Nephron (organoid): ENCODE measurements around the gene ATG13.
"Not testable (repeated sequence)": the region's sequence is repeated elsewhere in the genome, so short reads cannot be mapped to it uniquely, and the experiment has no call there.

Source experiments
- H3K27ac Mint-ChIP-seq, 3 experiments: 2 replicates each; pipeline ENCODE4 v1.8.0; 2020; ENCODE audit warnings: mixed read lengths in 3 of 3, mild to moderate bottlenecking in 2 of 3, moderate library complexity in 1 of 3
- H3K27me3 Mint-ChIP-seq: 2 replicates; pipeline ENCODE4 v1.8.0; 2021; ENCODE audit warnings: low read depth, mild to moderate bottlenecking, moderate library complexity, mixed read lengths
- H3K36me3 Mint-ChIP-seq: 2 replicates; pipeline ENCODE4 v1.8.0; 2020; ENCODE audit warnings: low read depth, mixed read lengths
- H3K4me1 Mint-ChIP-seq: 2 replicates; pipeline ENCODE4 v1.8.0; 2020; ENCODE audit warnings: mixed read lengths
- H3K4me3 Mint-ChIP-seq, 3 experiments: 2 replicates each; pipeline ENCODE4 v1.8.0; 2020; ENCODE audit warnings: mild to moderate bottlenecking in 3 of 3, mixed read lengths in 3 of 3, moderate library complexity in 2 of 3
- H3K9me3 Mint-ChIP-seq: 2 replicates; pipeline ENCODE4 v1.8.0; 2020; ENCODE audit warnings: mixed read lengths
- TF ChIP-seq, protein P1 (sequence below), 3 experiments: fragments of 200-600 bp; sonication (generic); IDR thresholded peaks; one replicate each; pipeline ENCODE4 v1.5.0; 2021; ENCODE audit warnings: antibody characterized with exemption in 3 of 3; ENCODE audit not compliant: unreplicated experiment in 3 of 3

ATG13 gene

GRCh38 chr11:46617134-46617971 is at the start of gene ATG13, which contains the start of gene HARBI1:
ATG13 (plus strand) TSS chr11:46617553; CDS start chr11:46644292, 26,739 bp downstream.
HARBI1 (minus strand) TSS chr11:46617227; CDS start chr11:46616237, 990 bp downstream.
- Mint-ChIP-seq H3K27me3 (no peaks in the 10 kb centered on the region), H3K36me3 (peaks cover 17% of the 10 kb centered on the region), H3K27ac (peak within 1 kb of the TSS; percentile 99 to 100 (median 100)), H3K4me1 (peaks cover 36% of the 10 kb centered on the region), H3K9me3 (no peaks in the 10 kb centered on the region), H3K4me3 (peak within 1 kb of the TSS; percentile 95 to 97 (median 97))
- TF ChIP-seq, protein P1, sequence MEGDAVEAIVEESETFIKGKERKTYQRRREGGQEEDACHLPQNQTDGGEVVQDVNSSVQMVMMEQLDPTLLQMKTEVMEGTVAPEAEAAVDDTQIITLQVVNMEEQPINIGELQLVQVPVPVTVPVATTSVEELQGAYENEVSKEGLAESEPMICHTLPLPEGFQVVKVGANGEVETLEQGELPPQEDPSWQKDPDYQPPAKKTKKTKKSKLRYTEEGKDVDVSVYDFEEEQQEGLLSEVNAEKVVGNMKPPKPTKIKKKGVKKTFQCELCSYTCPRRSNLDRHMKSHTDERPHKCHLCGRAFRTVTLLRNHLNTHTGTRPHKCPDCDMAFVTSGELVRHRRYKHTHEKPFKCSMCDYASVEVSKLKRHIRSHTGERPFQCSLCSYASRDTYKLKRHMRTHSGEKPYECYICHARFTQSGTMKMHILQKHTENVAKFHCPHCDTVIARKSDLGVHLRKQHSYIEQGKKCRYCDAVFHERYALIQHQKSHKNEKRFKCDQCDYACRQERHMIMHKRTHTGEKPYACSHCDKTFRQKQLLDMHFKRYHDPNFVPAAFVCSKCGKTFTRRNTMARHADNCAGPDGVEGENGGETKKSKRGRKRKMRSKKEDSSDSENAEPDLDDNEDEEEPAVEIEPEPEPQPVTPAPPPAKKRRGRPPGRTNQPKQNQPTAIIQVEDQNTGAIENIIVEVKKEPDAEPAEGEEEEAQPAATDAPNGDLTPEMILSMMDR (IDR thresholded peaks at IDR 0.05; ENCODE audit: unreplicated experiment in 3 of 3): peak; percentile 53 to 73 (median 67)

- Mint-ChIP-seq H3K36me3 (peaks cover 11% of the 10 kb centered on the region), H3K4me1 (peaks cover 14% of the 10 kb centered on the region)
- TF ChIP-seq, protein P1 (IDR thresholded peaks at IDR 0.05; ENCODE audit: unreplicated experiment in 3 of 3): no peak
Observed at GRCh38 chr11:46570790-46571398, 46.5 kb upstream of the ATG13 start.

DNA sequence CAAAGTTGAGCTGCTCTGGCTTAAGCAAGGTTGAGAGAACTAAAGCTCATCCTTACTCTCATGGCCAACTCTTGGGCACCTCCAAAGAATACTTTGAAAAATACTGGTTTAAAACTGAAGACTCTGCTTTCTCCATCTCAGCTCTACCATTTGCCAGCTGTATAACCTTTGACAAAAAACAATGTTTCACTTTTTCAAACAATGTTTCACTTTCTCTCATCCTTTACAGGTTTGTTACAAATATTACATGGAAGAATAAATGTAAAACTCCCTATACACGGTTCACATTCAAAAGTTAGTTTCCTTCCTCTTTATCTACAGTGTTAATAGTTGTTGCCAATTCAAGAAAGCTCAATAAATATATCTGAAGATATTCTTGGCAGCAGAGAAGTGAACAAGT is 42.7 kb upstream of the ATG13 start:
- no peak overlapping the region for H3K27ac Mint-ChIP-seq
- no peak overlapping the region for H3K4me3 Mint-ChIP-seq
- TF ChIP-seq, protein P1 (IDR thresholded peaks at IDR 0.05; ENCODE audit: unreplicated experiment in 3 of 3): no peak
- no peaks in the 10 kb centered on the region for H3K27me3 Mint-ChIP-seq
- H3K4me1 Mint-ChIP-seq: peaks cover 14% of the 10 kb centered on the region
- H3K9me3 Mint-ChIP-seq: peaks cover 4% of the 10 kb centered on the region
- peaks cover 20% of the 10 kb centered on the region for H3K36me3 Mint-ChIP-seq

More at GRCh38 chr11:46570790-46571398, 46.5 kb upstream of the ATG13 start:
- Mint-ChIP-seq H3K27me3 (no peaks in the 10 kb centered on the region), H3K4me3 (no peak overlapping the region), H3K27ac (no peak overlapping the region), H3K9me3 (peaks cover 4% of the 10 kb centered on the region)

- H3K36me3 Mint-ChIP-seq: peaks cover 33% of the 10 kb centered on the region
- no peak overlapping the region for H3K4me3 Mint-ChIP-seq
- H3K27ac Mint-ChIP-seq: no peak overlapping the region
- peaks cover 4% of the 10 kb centered on the region for H3K9me3 Mint-ChIP-seq
- no peaks in the 10 kb centered on the region for H3K27me3 Mint-ChIP-seq
- TF ChIP-seq, protein P1 (IDR thresholded peaks at IDR 0.05; ENCODE audit: unreplicated experiment in 3 of 3): no peak
- H3K4me1 Mint-ChIP-seq: peaks cover 5% of the 10 kb centered on the region
Observed at GRCh38 chr11:46577058-46577457, 40.3 kb upstream of the ATG13 start.

- TF ChIP-seq, protein P1 (IDR thresholded peaks at IDR 0.05; ENCODE audit: unreplicated experiment in 3 of 3): no peak
- peaks cover 32% of the 10 kb centered on the region for H3K36me3 Mint-ChIP-seq
- no peaks in the 10 kb centered on the region for H3K4me1 Mint-ChIP-seq
- H3K9me3 Mint-ChIP-seq: peaks cover 6% of the 10 kb centered on the region
- no peaks in the 10 kb centered on the region for H3K27me3 Mint-ChIP-seq
- H3K27ac Mint-ChIP-seq: no peak overlapping the region
- H3K4me3 Mint-ChIP-seq: no peak overlapping the region
Observed at GRCh38 chr11:46582588-46582987, 34.8 kb upstream of the ATG13 start.

- not testable (repeated sequence) for H3K9me3 Mint-ChIP-seq
Observed at GRCh38 chr11:46583513-46583912, 33.8 kb upstream of the ATG13 start.

More at GRCh38 chr11:46583513-46583912, 33.8 kb upstream of the ATG13 start:
- H3K4me3 Mint-ChIP-seq, H3K27me3 Mint-ChIP-seq, H3K27ac Mint-ChIP-seq, H3K4me1 Mint-ChIP-seq: not testable (repeated sequence)
- peaks cover 32% of the 10 kb centered on the region for H3K36me3 Mint-ChIP-seq
